A204.1 (cell line): Measurements from ENCODE around the gene PRKACG.

Source experiments
- FAIRE-seq: peaks from 2 replicates; lab custom pipeline; 2012; peaks lifted over from hg19 to GRCh38; lab: Jason Lieb, UNC

Gene PRKACG

DNA sequence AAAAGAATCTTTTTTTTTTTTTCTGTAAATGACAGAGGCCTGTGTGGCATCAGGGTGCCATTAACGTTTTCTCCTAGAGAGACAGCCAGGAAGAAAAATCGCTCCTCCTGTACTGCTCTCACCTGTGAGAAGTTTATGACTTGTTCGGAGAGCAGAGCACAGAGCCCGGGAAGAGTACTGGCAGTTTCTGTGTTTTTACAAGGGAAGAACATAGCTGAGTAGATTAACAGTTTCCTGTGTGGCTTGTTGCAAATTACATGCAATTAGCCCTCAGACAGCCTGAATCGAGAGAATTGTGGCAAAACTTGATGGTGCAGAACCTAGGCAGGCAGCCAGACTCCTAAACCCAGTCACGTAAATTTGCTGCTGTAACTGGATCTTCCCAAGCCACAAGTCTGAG is 32.1 kb downstream of the PRKACG start:
- FAIRE-seq: no peak

DNA sequence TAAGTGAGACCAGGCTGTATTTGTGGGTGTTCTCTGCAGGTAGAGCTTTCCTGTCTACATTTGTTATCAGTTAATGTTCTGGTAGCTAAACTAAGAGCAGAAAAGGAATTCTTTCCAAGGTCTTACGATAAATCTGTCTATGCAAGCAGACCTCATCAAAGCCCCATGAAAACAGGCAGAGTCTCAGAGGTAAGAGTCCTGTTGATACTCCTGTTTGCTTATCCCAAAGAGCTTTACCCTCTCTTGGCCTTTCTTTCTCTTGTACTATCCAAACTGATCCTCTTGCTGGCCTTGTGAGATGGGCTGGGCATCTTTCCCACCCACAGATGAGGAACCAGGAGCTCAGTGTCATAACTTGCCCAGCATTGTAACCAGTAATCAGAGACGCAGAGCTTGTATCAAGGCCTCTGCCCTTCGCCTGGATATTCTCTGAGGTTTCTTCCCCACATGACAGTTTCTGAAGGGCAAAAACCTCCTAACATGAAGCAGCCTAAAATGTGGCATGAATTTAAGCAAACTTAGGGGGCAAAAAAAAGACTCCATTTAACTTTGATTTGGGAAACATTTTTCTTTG is 33.5 kb downstream of the PRKACG start:
- FAIRE-seq: no peak

DNA sequence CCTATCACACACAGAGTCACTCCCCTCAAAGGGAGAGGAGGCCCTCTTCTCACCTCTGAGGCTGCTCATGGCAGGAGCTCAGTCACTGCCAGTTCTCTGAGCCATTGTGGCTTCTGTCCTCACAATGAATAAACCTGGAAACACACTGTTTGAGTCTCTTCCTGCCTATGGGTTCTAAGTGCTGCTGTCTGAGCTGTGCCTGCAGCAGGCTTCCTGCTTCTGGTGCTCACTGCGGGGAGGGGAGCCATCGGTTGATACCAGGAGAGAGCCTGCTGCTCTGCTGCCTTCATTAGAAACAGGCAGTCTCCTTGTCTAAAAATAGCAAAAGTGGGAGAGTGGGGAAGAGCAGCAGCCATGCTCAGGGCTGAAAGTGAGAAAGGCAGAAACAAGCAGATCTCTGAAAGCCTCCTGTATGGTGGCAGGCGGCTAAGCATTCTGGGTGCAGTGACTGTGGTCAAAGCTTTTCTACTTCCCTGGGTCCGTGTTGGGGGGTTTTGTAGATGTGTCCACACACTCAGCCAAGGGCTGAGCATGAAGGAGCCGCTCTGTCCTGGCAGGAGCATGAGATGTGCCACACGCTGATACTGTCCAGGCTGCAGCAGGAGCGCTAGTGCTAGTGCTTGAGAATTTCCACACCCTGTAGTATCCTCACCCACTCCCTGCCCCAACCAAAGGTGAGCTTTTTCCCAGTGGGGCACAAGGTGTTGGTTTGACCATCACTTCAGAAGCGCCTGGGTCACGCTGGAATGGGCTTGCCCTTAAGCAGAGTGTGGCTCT is 34.2 kb downstream of the PRKACG start:
- no peak for FAIRE-seq

DNA sequence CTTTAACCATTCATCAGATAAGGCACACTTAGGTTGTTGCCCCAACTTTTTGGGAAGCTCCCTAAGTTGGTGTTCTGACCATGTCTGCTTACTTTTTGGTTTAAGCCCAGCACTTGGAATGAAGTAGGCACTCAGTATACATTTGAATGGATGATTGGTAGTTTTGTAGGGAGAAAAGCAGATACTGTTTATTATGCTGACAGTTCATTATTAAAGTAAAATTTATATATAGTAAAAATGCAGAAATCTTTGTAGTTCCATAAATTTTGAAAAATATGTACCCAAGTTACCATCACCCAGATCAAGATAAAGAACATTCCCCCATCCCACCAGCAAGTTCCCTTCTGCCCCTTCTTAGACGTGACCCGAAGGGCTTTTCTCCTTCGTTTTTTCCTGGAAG is 35.4 kb downstream of the PRKACG start:
- no peak for FAIRE-seq

DNA sequence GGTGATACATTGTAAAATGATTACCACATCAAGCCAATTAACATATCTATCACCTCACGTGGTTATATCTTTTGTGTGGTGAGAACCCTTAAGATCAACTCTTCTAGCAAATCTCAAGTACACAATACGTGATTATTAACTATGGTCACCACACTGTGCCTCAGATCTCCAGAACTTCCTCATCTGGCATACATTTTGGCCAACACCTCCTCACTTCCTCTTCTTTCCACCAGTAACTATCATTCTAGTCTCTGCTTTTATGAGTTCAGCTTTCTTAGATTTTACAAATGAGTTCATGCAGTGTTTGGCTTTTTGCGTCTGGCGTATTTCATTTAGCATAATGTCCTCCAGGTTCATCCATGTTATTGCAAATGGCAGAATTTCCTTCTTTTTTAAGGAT is 35.8 kb downstream of the PRKACG start:
- FAIRE-seq: no peak

DNA sequence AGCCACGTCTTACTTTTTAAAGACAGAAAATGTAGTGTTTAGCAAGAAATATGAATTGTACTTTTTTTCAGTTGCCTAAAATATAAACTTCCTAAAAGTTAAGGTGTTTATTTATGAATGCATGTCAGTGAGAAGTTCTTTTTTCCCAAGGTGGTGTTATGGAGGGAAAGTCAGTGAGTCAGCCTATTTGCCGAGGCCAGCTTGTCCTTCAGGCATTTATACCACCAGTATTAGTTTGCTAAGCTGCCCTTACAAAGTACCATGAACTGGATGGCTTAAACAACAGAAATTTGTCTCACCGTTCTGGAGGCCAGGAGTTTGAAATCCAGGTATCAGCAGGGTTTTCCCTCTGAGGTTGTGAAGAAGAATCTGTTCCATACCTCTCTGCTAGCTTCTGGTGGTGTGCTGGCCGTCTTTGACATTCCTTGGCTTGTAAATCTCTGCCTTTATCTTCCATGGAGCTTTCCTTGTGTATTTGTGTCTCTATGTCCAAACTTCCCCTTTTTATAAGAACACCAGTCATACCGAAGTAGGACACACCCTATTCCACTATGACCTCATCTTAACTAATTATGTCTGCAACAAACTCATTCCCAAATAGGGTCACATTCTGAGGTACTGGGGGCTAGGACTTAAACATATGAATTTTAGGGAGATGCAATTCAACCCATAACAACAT is 38.4 kb downstream of the PRKACG start:
- no peak for FAIRE-seq

DNA sequence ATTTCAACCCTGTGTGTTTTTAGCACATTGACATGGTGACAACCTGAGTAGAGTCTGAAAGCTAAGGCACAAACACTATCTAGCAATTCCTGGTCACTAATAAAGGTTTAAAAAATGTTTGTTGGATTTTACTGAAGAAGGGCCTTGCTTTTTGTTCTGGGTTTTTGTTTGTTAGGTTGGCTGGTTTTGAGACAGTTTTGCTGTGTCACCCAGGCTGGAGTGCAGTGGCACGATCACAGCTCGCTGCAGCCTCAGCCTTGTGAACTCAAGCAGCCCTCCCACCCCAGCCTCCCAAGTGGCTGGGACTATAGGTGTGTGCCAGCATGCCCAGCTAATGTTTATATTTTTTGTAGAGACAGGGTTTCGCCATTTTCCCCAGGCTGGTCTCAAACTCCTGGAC is 39.0 kb downstream of the PRKACG start:
- FAIRE-seq: no peak

DNA sequence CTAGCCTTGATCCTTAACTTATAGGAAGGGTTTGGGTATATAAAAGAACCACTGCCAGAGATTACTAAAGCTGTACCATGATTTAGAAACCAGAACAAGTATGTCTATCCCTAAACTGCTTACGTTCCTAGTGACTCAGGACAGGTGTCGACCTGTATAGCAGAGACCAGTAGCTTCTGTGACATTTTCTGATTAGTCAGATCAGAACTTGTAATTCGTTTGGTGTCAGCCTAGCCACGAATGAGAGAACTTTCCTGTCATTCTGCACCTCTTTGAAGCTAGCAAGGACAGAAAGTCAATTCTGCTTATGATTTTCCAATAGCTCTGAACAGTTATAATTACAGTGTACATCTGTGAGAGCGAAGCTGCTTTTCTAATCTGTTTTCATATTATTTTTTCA is 39.5 kb downstream of the PRKACG start:
- no peak for FAIRE-seq

DNA sequence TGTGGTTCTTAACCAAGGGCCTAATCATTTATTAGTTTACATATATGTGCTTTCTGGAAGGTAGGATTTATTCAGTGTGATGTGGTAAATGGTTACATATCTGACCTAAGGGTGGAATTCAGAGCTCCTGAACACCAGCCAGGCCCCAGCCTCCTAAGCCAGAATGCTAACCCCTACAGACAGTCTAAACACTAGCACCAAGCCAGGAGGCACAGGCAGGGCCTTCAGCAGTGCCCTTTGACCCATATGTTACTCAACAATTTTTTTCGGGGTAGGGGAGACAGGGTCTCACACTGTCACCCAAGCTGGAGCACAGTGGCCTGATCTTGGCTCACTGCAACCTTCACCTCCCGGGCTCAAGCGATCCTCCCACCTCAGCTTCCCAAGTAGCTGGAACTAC is 40.3 kb downstream of the PRKACG start:
- no peak for FAIRE-seq

DNA sequence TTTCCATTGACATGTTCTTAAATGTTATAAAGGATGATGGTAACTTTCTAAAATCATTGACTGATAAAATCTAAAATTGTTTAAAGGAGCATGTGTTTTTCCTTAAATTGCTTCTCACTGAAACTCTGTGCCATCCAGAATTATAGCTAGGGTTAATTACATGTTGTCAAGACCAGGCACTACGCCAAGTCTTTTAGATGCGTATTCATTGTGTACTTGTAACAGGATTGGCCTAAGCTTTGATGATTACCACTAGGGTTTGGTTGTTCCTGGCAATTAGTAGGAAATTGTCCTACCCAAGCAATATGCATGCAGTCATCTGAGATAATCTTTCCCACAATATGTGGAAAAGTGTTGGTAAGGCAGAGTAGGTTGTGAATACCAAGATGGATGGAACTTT is 43.8 kb downstream of the PRKACG start:
- FAIRE-seq: no peak

DNA sequence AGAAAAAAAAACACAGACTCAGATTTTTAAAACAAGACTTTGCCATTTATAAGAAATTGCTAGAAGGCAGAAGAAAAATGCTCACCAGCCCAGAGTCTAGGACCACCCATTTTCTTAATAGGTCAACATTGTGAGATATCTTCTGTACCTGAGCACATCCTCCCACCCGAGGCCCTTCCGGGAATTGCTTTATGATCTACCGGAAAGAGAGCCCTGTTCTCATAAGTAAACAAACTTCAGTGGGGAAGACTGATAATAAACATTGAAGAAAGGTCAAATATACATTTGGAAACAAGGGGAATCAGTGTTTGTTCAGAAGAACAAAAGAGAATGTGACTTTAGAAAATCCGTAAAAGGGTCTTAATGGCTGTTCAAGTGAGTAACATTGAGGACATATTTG is 44.4 kb downstream of the PRKACG start:
- FAIRE-seq: no peak

DNA sequence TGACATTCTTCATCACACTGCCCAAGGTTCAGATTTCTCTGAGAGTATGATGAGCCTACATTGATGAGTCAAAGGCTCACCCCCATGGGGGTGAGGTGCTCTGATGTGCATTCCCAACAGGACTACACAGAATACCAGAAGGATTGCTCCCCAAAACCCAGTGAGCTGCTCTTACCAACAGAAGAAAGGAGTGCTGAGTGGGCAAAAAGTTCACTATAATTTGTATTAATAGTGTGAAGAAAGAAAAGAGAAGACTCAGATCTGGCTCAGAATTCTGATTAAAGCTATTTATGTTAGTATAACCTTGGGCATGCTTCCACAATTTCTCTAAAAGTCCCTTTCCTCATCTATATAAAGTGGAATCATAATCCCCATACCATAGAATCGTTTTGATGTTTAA is 46.1 kb downstream of the PRKACG start:
- no peak for FAIRE-seq

DNA sequence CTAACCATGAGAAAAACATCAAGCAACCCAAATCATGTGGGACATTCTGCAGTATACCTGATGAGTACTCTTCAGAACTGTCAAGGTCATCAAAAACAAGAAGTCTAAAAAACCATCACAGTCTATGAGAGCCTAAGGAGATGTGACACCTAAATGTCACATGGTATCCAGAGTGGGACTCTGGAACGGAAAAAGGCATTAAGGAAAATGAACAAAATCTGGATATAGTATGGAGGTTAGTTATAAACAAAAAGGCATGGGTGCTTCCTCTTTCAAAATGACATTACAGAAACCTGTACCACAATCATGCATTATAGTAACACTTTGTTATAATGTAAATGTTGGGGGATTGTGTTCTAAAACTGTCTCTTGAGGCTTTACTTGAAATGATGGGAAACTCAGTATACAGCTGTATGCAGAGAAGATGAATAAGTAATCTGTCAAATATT is 47.4 kb downstream of the PRKACG start:
- FAIRE-seq: no peak

DNA sequence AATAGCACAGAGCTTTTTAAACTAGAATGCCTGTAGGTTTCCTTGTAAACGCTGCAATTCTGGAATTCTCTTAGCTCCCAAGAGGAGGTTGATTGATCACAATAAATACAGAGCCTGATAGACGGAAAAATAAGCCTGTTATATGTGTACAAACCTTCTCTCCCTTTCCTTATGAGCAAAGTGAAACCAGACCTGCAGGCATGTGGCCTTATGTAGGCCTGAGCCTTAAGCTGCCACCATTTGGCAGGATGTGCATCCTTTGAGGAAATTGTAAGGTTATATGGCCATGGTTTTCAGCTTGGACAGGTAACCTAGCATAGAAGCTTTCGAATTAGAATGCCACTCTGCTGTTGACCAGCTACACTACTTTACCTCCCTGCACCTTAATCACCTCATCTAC is 49.1 kb downstream of the PRKACG start:
- no peak for FAIRE-seq

DNA sequence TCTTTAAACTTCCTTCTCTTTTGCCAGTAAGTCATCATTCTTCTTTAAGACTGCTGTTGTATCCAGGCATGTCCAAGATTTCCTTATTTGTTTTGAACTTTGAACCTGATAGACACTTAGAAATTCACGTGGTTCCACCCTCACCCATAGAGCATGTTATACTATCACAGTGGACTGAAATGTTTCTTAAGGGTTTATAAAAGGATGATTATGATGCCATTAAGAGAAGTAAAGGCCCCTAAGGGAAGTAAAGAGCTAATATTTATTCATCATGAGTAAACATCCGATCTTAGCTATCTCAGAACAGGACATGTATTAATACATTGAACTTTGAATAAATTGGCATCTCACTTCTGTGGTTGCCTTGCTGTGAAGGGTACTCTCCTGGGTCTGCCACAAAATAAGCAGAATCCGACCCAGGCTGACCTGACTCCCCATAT is 49.8 kb downstream of the PRKACG start:
- no peak for FAIRE-seq

DNA sequence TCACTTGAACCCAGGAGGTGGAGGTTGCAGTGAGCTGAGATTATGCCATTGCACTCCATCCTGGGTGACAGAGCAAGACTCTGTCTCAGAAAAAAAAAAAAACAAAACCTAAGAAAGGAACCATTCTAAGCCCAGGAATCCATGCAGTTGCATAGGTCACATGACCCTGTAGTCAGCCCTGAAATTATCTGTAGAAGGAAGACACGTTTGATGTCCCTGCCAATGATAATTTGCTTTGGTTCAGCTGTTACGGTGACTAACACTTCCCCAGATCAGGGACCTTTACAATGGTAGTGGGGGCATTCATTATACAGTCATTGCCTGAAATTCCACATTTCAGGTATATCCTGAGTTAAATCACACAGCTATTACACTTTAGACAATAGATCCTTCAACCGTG is 50.5 kb downstream of the PRKACG start:
- FAIRE-seq: no peak
